HG03457 (cell line): ENCODE measurements around the gene CD244.

Source experiments
- ATAC-seq: cut with Tn5 transposase; IDR thresholded peaks from one replicate; pipeline ENCODE4 v1.9.1; 2021; ENCODE audit warnings: moderate number of reproducible peaks; ENCODE audit not compliant: unreplicated experiment

The CD244 gene

DNA sequence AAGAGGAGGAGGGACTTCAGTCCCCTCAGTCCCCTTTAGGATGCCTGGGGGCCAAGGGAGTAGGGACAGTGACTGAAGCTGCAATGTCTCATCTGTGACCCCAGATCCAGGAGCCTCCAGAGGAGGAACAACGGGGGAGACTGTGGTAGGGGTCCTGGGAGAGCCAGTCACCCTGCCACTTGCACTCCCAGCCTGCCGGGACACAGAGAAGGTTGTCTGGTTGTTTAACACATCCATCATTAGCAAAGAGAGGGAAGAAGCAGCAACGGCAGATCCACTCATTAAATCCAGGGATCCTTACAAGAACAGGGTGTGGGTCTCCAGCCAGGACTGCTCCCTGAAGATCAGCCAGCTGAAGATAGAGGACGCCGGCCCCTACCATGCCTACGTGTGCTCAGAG lies 48.4 kb downstream of the CD244 start:
- ATAC-seq = no peak

DNA sequence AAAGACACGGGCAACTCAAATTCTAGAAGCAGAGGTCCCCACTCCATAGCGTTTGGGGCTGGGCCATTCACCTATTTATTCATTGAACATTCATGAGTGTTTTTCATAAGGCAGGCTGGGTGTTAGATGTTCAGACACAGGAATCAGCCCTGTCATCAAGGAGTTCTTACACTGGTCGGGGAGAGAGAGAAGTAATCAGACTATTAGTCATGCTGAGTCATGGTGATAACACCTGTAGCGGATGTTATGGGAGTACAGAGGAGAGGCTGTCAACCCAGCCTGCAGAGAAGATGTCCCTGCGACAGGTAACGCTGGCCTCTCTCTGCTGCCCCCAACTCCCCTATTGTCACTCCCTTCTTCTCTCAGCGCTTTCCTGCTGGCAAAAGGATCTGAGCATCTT lies 49.5 kb downstream of the CD244 start:
- ATAC-seq = no peak

GRCh38 chr1:160811147-160811546 lies 51.5 kb downstream of the CD244 start:
- ATAC-seq = no peak

DNA sequence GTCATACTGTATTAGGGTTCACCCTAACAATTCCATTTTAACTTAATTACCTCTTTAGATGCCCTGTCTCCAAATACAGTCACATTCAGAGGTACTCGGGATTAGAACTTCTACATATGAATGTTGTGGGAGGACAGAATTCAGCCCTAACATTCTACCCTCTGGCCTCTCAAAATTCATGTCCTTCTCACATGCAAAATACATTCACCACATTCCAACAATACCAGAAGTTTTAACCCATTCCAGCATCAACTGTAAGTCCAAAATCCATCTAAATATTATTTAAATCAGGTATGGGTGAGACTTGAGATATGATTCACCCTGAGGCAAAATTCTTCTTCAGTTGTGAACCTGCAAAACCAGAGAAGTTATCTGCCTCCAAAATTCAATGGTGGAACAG lies 52.2 kb downstream of the CD244 start:
- no peak for ATAC-seq

DNA sequence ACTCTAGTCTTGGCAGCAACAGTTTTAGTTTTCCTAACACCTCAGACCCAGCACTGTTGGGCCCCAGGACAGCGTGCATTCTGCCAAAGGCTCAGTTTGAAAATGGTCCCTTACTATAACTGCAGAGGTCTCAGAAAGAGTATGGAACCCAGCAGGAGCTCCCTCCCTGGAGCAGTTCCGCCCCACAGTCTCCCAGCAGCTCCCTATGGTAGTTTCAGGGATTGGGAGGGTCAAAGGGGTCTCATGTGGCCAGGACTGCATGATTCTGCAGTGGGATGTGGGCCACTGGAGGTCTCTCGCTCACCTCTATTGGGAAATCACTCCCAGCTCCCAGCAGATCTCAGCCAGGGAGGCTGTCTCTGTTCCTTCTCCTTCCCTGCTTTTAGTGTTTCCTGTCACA lies 54.4 kb downstream of the CD244 start:
- no peak for ATAC-seq

DNA sequence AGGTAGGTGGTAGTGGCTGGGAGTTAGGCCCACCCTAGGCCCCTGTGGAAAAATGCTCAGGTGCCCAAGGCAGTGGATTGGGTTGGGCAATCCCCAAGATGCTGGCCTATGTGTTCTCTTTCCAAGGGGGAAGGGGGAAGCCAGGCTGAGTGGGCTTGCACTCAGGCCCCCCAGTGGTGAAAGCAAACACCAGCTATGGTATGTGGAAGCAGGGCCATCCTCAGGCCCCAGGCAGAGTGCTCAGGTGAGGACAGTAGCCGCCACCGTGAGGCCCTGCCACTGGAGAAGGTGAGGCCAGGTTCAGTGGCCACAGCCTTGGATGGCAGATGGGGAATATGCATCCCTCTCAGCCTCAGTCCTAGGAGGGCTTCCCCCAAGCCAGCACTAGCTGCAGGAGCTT lies 54.9 kb downstream of the CD244 start:
- ATAC-seq = no peak

- ATAC-seq = no peak
Measured at GRCh38 chr1:160807247-160807646, 55.4 kb downstream of the CD244 start.

DNA sequence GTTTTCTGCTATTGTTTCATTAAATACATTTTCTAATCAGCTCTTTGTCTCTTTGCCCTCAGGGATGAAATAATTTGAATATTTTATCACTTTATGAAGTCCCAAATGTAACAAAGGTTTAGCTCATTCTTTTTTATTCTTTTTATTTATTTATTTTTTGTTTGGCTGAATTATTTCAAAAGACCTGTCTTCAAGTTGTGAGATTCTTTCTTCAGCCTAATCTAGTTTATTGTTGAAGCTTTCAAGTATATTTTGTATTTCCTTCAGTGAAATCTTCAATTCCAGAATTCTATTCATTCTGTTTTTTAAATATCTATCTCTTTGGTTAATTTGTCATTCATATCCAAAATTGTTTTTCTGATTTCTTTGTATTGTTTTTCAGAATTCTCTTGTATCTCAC lies 55.9 kb downstream of the CD244 start:
- no peak for ATAC-seq

DNA sequence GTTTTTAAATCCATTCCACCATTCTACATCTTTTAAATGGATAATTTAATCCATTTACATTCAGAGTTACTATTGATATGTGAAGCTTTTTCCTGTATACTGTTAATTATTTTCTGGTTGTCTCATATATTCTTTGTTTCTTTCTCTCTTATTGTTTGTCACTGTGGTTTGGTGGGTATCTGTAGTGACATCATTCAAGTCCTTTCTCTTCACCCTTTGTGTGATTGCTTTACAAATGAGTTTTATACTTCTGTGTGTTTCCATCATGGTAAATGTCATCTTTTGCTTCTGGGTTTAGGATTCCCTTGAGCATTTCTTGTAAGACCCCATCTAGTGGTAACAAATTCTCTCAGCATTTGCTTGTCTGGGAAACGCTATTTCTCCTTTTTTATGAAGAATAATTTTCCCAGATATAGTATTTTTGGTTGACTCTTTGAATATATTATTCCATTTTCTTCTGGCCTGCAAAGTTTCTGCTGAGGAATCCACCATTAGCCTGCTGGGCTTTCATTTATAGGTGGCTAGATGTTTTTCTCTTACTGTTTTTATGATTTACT lies 56.5 kb downstream of the CD244 start:
- no peak for ATAC-seq

DNA sequence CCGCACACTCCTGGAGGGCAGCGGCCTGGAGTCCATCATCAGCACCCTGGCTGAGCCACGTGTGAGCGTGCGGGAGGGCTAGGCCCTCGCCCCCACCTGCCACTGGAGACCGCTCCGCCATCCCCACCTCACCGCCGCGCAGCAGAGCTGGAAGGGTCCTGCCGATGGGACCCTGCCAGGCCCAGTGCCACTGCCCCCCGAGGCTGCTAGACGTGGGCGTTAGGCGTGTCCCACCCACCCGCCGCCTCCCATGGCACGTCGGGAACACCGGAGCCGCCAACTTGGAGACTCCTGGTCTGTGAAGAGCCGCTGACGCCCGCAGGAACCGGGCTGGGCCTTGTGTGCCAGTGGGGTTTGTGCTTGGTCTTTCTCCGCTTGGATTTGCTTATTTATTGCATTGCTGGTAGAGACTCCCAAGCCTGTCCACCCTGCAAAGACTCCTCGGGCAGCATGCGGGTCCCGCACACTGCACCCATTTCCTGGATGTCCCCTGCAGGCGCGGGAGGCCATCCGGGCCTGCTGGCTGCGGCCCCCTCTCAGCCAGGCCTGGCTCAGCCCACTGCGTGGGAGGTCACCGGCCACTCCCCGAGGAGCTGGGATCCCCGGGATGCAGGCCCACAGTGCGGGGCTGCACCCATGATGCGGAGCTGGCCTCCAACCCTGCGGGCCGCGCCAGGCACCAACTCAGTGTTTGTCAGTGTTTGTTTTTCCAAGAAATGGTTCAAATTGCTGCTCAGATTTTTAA lies 60.7 kb downstream of the CD244 start:
- no peak for ATAC-seq

DNA sequence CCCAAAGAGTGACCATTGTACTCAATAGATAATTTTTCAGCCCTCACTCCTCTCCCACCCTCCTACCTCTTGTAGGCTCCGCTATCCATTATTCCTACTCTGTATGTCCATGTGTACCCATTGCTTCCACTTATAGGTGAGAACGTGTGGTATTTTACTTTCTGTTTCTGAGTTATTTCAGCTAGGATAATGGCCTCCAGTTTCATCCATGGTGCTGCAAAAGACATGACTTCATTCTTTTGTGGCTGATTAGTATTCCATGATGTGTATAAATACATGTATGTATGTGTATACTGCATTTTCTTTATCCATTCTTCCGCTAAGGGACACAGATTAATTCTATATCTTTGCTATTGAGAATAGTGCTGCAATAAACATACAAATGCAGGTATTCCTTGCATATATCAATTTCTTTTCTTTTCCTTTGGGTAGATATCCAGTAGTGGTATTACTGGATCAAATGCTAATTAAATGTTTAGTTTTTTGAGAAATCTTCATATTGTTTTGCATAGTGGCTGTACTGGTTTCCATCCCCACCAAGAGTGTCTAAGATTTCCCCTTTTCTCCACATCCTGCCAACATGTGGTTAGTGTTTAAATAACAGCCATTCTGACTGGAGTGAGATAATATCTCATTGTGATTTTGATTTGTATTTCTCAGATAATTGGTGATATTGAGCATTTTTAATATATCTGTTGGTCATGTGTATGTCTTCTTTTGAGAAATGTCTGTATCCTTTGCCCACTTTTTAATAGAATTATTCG lies 61.9 kb downstream of the CD244 start:
- ATAC-seq = no peak

DNA sequence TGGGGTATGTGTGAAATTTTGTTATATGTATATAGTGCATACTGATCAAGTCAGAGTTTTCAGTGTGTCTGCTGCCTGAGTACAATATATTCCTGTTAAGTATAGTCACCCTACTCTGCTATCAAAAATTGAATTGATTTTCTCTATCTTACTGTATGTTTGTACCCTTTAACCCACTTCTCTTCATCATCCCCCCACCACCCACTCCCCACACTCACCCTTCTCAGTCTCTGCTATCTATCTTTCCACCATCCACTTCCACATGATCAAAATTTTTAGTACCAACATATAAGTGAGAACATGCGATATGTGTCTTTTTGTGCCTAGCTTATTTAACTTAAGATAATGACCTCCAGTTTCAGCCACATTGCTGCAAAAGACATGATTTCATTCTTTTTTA lies 62.5 kb downstream of the CD244 start:
- no peak for ATAC-seq

- ATAC-seq = no peak
Measured at GRCh38 chr1:160799641-160800040, 63.0 kb downstream of the CD244 start.

DNA sequence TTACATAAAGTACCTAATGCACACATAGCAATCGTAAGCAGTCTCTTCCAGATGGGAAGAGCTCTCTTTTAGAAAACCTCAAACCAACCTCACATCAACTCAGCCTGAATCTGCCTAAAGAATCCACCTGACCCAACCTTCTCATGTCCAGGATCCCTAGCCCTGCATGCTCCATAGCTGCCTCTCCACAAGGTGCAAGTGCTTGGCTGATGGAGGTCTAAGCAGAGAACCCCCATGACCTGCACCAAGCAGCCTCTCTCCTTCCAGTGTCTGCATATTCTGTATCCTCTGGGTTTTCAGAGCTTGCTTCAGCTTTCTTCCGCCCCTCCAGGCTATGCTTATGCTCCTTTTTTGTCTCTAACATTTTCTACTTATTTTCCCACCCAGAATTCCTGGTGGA lies 64.2 kb downstream of the CD244 start:
- no peak for ATAC-seq

GRCh38 chr1:160797861-160798273 lies 64.8 kb downstream of the CD244 start:
- ATAC-seq = no peak

GRCh38 chr1:160797271-160797709 lies 65.4 kb downstream of the CD244 start:
- no peak for ATAC-seq

GRCh38 chr1:160795951-160796383 lies 66.7 kb downstream of the CD244 start, which contains the start of gene LY9:
Gene LY9, plus strand, starts transcription at chr1:160796174. Its CDS starts 14 bp downstream, at chr1:160796188.
- ATAC-seq = peak; percentile 58

GRCh38 chr1:160794376-160794775 lies 68.3 kb downstream of the CD244 start:
- ATAC-seq = no peak

- ATAC-seq = peak; percentile 48
Measured at GRCh38 chr1:160789702-160790611, 72.7 kb downstream of the CD244 start.

GRCh38 chr1:160789051-160789701 lies 73.5 kb downstream of the CD244 start:
- ATAC-seq = peak; percentile 13
